H9 (cell line): Measurements from ENCODE around the gene PALD1. TPM values are rescaled to one million over a fixed set of nuclear protein-coding genes. Genes with fewer than 3 reads are reported as not detected.

Experiments
- DNase-seq: peaks from one replicate; pipeline ENCODE4 v3.0.0-alpha.2; 2017
- H2AFZ ChIP-seq: one replicate; pipeline ENCODE4 v1.6.1; 2013; ENCODE audit warnings: mild to moderate bottlenecking, low read length, control low read depth, moderate library complexity
- H2AK5ac ChIP-seq: 2 replicates; pipeline ENCODE4 v1.6.1; 2013; ENCODE audit warnings: low read length, control low read depth, mixed read lengths; ENCODE audit not compliant: insufficient read length
- H2BK120ac ChIP-seq: one replicate; pipeline ENCODE4 v1.6.1; 2013; ENCODE audit warnings: low read depth, mild to moderate bottlenecking, low read length, control low read depth, inconsistent platforms; ENCODE audit not compliant: poor library complexity, severe bottlenecking
- H2BK12ac ChIP-seq: 2 replicates; pipeline ENCODE4 v1.6.1; 2013; ENCODE audit warnings: low read length, control low read depth, mixed read lengths, low read depth; ENCODE audit not compliant: insufficient read length
- H2BK15ac ChIP-seq: 2 replicates; pipeline ENCODE4 v1.6.1; 2013; ENCODE audit warnings: low read depth, low read length, control low read depth
- H2BK20ac ChIP-seq: one replicate; pipeline ENCODE4 v1.6.1; 2013; ENCODE audit warnings: low read depth, mild to moderate bottlenecking, low read length, control low read depth, inconsistent platforms; ENCODE audit not compliant: poor library complexity, severe bottlenecking
- H2BK5ac ChIP-seq: 2 replicates; pipeline ENCODE4 v1.6.1; 2013; ENCODE audit warnings: low read length, control low read depth, mixed read lengths; ENCODE audit not compliant: insufficient read length
- H3K14ac ChIP-seq: 2 replicates; pipeline ENCODE4 v1.6.1; 2013; ENCODE audit warnings: low read length, control low read depth; ENCODE audit not compliant: insufficient read depth
- H3K18ac ChIP-seq: 2 replicates; pipeline ENCODE4 v1.6.1; 2013; ENCODE audit warnings: low read depth, mild to moderate bottlenecking, mixed read lengths, low read length, control low read depth; ENCODE audit not compliant: insufficient read length
- H3K23ac ChIP-seq: 2 replicates; pipeline ENCODE4 v1.6.1; 2013; ENCODE audit warnings: low read length, control low read depth, mixed read lengths, low read depth; ENCODE audit not compliant: insufficient read length
- H3K23me2 ChIP-seq: 2 replicates; pipeline ENCODE4 v1.6.1; 2013; ENCODE audit warnings: low read depth, mild to moderate bottlenecking, mixed read lengths, low read length, control low read depth; ENCODE audit not compliant: insufficient read length, poor library complexity, severe bottlenecking
- H3K27ac ChIP-seq: 2 replicates; pipeline ENCODE4 v1.5.1; 2013; ENCODE audit warnings: low read length, control low read depth, mixed read lengths, low read depth; ENCODE audit not compliant: insufficient read length
- H3K27me3 ChIP-seq: 2 replicates; pipeline ENCODE4 v1.6.1; 2013; ENCODE audit warnings: low read length, control low read depth, inconsistent platforms; ENCODE audit not compliant: insufficient read depth
- H3K4ac ChIP-seq: 2 replicates; pipeline ENCODE4 v1.6.1; 2013; ENCODE audit warnings: low read depth, mild to moderate bottlenecking, control low read depth, inconsistent platforms, low read length, moderate library complexity
- H3K4me1 ChIP-seq: 2 replicates; pipeline ENCODE4 v1.6.1; 2013; ENCODE audit warnings: low read length, control low read depth, inconsistent platforms; ENCODE audit not compliant: insufficient read depth
- H3K4me2 ChIP-seq: 2 replicates; pipeline ENCODE4 v1.6.1; 2013; ENCODE audit warnings: low read length, control low read depth, mixed read lengths; ENCODE audit not compliant: insufficient read length, insufficient read depth
- H3K56ac ChIP-seq: 2 replicates; pipeline ENCODE4 v1.6.1; 2013; ENCODE audit warnings: low read depth, mild to moderate bottlenecking, mixed read lengths, low read length, control low read depth; ENCODE audit not compliant: insufficient read length
- H3K79me1 ChIP-seq: 2 replicates; pipeline ENCODE4 v1.6.1; 2013; ENCODE audit warnings: low read depth, mild to moderate bottlenecking, moderate library complexity, low read length, control low read depth, inconsistent platforms; ENCODE audit not compliant: insufficient read depth, poor library complexity, severe bottlenecking
- H3K79me2 ChIP-seq: 2 replicates; pipeline ENCODE4 v1.6.1; 2013; ENCODE audit warnings: low read length, control low read depth, inconsistent platforms; ENCODE audit not compliant: insufficient read depth
- H3K9ac ChIP-seq: 2 replicates; pipeline ENCODE4 v1.6.1; 2013; ENCODE audit warnings: low read length, control low read depth, mixed read lengths; ENCODE audit not compliant: insufficient read length; ENCODE audit errors: extremely low read depth
- H3K9me3 ChIP-seq: one replicate; pipeline ENCODE4 v1.6.1; 2013; ENCODE audit warnings: low read depth, low read length, inconsistent platforms; ENCODE audit not compliant: control insufficient read depth
- H3T11ph ChIP-seq: one replicate; pipeline ENCODE4 v1.6.1; 2013; ENCODE audit warnings: mild to moderate bottlenecking, low read length, control low read depth, inconsistent platforms
- H4K20me1 ChIP-seq: one replicate; pipeline ENCODE4 v1.6.1; 2013; ENCODE audit not compliant: control insufficient read depth, insufficient read length, insufficient read depth
- H4K5ac ChIP-seq: 2 replicates; pipeline ENCODE4 v1.6.1; 2013; ENCODE audit warnings: low read depth, mild to moderate bottlenecking, mixed read lengths, low read length, control low read depth; ENCODE audit not compliant: insufficient read length
- H4K8ac ChIP-seq: replicated peaks from 2 replicates; pipeline ENCODE4 v1.6.1; 2013; ENCODE audit warnings: low read length, control low read depth, mixed read lengths, low read depth; ENCODE audit not compliant: insufficient read length
- H4K91ac ChIP-seq: 2 replicates; pipeline ENCODE4 v1.6.1; 2013; ENCODE audit warnings: low read depth, mild to moderate bottlenecking, moderate library complexity, mixed read lengths, low read length, control low read depth; ENCODE audit not compliant: insufficient read length
- H3K27ac Mint-ChIP-seq, 3 experiments: 2 replicates in 2 of 3; 3 replicates in 1 of 3; pipeline ENCODE4 v1.8.0; 2020 to 2021; ENCODE audit warnings: mixed read lengths in 3 of 3, mild to moderate bottlenecking in 1 of 3, moderate library complexity in 1 of 3
- H3K27me3 Mint-ChIP-seq: 2 replicates; pipeline ENCODE4 v1.8.0; 2021; ENCODE audit warnings: low read depth, mild to moderate bottlenecking, moderate library complexity, mixed read lengths
- H3K36me3 Mint-ChIP-seq, 3 experiments: 2 replicates in 2 of 3; 3 replicates in 1 of 3; pipeline ENCODE4 v1.8.0; 2020 to 2021; ENCODE audit warnings: low read depth in 3 of 3, mixed read lengths in 3 of 3; ENCODE audit not compliant: insufficient read depth in 1 of 3
- H3K4me1 Mint-ChIP-seq, 2 experiments: 2 replicates each; pipeline ENCODE4 v1.8.0; 2020; ENCODE audit warnings: mixed read lengths in 2 of 2
- H3K4me3 Mint-ChIP-seq, 2 experiments: 2 replicates in 1 of 2; 3 replicates in 1 of 2; pipeline ENCODE4 v1.8.0; 2020 to 2021; ENCODE audit warnings: mild to moderate bottlenecking in 2 of 2, mixed read lengths in 2 of 2, moderate library complexity in 1 of 2
- H3K9me3 Mint-ChIP-seq, 2 experiments: 2 replicates in 1 of 2; 3 replicates in 1 of 2; pipeline ENCODE4 v1.8.0; 2020; ENCODE audit warnings: mild to moderate bottlenecking in 2 of 2, mixed read lengths in 2 of 2, moderate library complexity in 1 of 2
- WGBS: extraction: QIAGEN DNeasy Blood & Tissue Kit; methylation state at CpG from one replicate; pipeline ENCODE4 v1.1.7; 2013; ENCODE audit warnings: missing lambda C conversion rate, low lambda C conversion rate, mixed read lengths; ENCODE audit not compliant: insufficient read length; ENCODE audit errors: extremely low coverage; 5-methylcytosine and 5-hydroxymethylcytosine counted together
- total RNA-seq: library from RNA; stranded (reverse); gene quantifications from 2 replicates; pipeline ENCODE4 v1.2.1, GENCODE V29; 2021
- TF ChIP-seq, protein P1 (sequence below): fragments of 200-600 bp; sonication (generic); conservative IDR thresholded peaks from 3 replicates; pipeline ENCODE4 v1.8.0; 2021; ENCODE audit warnings: antibody characterized with exemption, mild to moderate bottlenecking

Gene PALD1
- total RNA-seq, 1 experiment from 2014 or later: 21.1 TPM

DNA sequence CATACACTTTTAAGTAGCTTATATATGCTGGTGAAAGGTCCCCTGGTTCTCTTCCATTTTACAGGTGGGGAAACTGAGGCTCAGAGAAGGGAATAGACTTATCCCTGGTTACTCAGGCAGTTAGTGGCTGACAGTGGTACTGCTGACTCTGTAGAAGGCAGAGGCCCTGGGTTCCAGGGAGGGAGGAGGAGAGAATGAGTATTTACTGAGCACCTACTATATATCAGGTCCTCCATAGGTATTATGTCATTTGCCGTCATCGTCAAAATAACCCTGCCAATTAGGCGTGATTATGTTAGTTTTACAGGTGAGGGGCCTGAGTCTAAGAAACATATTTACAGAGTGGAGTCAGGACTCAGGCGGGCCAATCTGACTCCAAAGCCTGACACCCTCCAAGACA, 13.3 kb upstream of the PALD1 start:
- Histone ChIP-seq H4K91ac (no peak overlapping the region), H3K18ac (no peak overlapping the region), H2BK15ac (no peak overlapping the region), H3K79me1 (no peaks in the 10 kb centered on the region), H3K79me2 (no peaks in the 10 kb centered on the region), H3K23me2 (no peaks in the 10 kb centered on the region), H4K5ac (no peak overlapping the region), H3K27me3 (no peaks in the 10 kb centered on the region), H3K27ac (no peak overlapping the region), H2AK5ac (no peak overlapping the region), H2BK5ac (no peak overlapping the region), H3T11ph (no peak overlapping the region), H3K4me2 (no peak overlapping the region), H4K8ac (no peak overlapping the region), H2AFZ (no peak overlapping the region), H2BK12ac (no peak overlapping the region), H3K4me1 (no peaks in the 10 kb centered on the region), H2BK20ac (no peak overlapping the region), H3K4ac (no peak overlapping the region), H3K9ac (no peak overlapping the region), H2BK120ac (no peak overlapping the region), H4K20me1 (no peaks in the 10 kb centered on the region), H3K23ac (no peak overlapping the region), H3K14ac (no peak overlapping the region; the same call in 1 of the 2 replicates), H3K56ac (no peak overlapping the region), H3K9me3 (no peaks in the 10 kb centered on the region)
- TF ChIP-seq, protein P1, sequence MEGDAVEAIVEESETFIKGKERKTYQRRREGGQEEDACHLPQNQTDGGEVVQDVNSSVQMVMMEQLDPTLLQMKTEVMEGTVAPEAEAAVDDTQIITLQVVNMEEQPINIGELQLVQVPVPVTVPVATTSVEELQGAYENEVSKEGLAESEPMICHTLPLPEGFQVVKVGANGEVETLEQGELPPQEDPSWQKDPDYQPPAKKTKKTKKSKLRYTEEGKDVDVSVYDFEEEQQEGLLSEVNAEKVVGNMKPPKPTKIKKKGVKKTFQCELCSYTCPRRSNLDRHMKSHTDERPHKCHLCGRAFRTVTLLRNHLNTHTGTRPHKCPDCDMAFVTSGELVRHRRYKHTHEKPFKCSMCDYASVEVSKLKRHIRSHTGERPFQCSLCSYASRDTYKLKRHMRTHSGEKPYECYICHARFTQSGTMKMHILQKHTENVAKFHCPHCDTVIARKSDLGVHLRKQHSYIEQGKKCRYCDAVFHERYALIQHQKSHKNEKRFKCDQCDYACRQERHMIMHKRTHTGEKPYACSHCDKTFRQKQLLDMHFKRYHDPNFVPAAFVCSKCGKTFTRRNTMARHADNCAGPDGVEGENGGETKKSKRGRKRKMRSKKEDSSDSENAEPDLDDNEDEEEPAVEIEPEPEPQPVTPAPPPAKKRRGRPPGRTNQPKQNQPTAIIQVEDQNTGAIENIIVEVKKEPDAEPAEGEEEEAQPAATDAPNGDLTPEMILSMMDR: no peak
- Mint-ChIP-seq H3K27ac (no peak overlapping the region), H3K4me1 (peaks cover 22 to 23% of the 10 kb centered on the region in 2 experiments), H3K4me3 (no peak overlapping the region), H3K27me3 (peaks cover 13% of the 10 kb centered on the region), H3K36me3 (peaks cover 0 to 7% (median 0%) of the 10 kb centered on the region in 3 experiments; a peak in 1 of 7 replicates), H3K9me3 (no peaks in the 10 kb centered on the region; a peak in 1 of 5 replicates)
- no peak for DNase-seq
- WGBS: no CpG with 5 or more reads among the region's 4 CpGs
